A673 (cell line): ENCODE results near the gene PDIK1L.

Experiments
- CTCF ChIP-seq: fragments of 300-800, 200-600 bp; sonication (generic); conservative IDR thresholded peaks from 2 replicates; pipeline ENCODE4 v1.5.1; 2017; ENCODE audit warnings: low read depth, mild to moderate bottlenecking, antibody characterized with exemption, low read length, moderate library complexity, mixed read lengths
- EZH2 ChIP-seq: fragments of 200-600 bp; sonication (generic); IDR thresholded peaks from 2 replicates; pipeline ENCODE4 v1.6.1; 2017; ENCODE audit warnings: borderline replicate concordance, low read depth, mild to moderate bottlenecking, mixed read lengths, antibody characterized with exemption, low read length; ENCODE audit not compliant: poor library complexity, severe bottlenecking

- TF ChIP-seq EZH2 (no peak), CTCF (no peak)
These were observed 11.7 kb downstream of the PDIK1L start for GRCh38 chr1:26122988-26123973.
